IMR-90 (cell line): Measurements from ENCODE around the gene SHISAL2B. TPM values are rescaled to one million over a fixed set of nuclear protein-coding genes. Genes with fewer than 3 reads are reported as not detected.

Source experiments
- ATAC-seq: fragments of 200-7000 bp; cut with Tn5 transposase; 2 replicates; pipeline ENCODE4 v1.9.1; 2020; ENCODE audit warnings: low read depth, mild to moderate bottlenecking, moderate library complexity
- BruUV-seq: library from RNA; stranded (reverse); fragments of 400-500 nt; replicated peaks from 2 replicates; lab custom pipeline; 2021; lab: Mats Ljungman, UMichigan
- CTCF ChIA-PET: fragments of 300-600 bp; formaldehyde crosslinking; extraction: SDS; loops from one replicate; lab custom pipeline; 2021; ENCODE audit warnings: antibody characterized with exemption; lab: Yijun Ruan, JAX
- POLR2A ChIA-PET: fragments of 300-600 bp; sonication (Branson Sonifier 250); formaldehyde crosslinking; loops from one replicate; lab custom pipeline; 2022; ENCODE audit warnings: antibody characterized with exemption; ENCODE audit not compliant: unreplicated experiment; lab: Charles Lee
- DNase-seq: peaks from one replicate; pipeline ENCODE4 v3.0.0; 2013
- H2AFZ ChIP-seq: replicated peaks from 2 replicates; pipeline ENCODE3; 2013; ENCODE audit warnings: low read length, mild to moderate bottlenecking; ENCODE audit not compliant: poor library complexity
- H2AK5ac ChIP-seq: 2 replicates; pipeline ENCODE4 v1.6.1; 2013; ENCODE audit warnings: low read depth, low read length, inconsistent platforms
- H2AK9ac ChIP-seq: replicated peaks from 2 replicates; pipeline ENCODE3; 2013; ENCODE audit warnings: mild to moderate bottlenecking, low read depth, low read length, moderate library complexity; ENCODE audit not compliant: poor library complexity
- H2BK120ac ChIP-seq: 2 replicates; pipeline ENCODE4 v1.6.1; 2013; ENCODE audit warnings: low read depth, low read length, inconsistent platforms
- H2BK15ac ChIP-seq: 3 replicates; pipeline ENCODE4 v1.6.1; 2013; ENCODE audit warnings: low read depth, low read length, inconsistent platforms
- H2BK20ac ChIP-seq: 2 replicates; pipeline ENCODE4 v1.6.1; 2013; ENCODE audit warnings: low read depth, mild to moderate bottlenecking, inconsistent platforms, low read length, moderate library complexity
- H2BK5ac ChIP-seq: 2 replicates; pipeline ENCODE4 v1.6.1; 2013; ENCODE audit warnings: mild to moderate bottlenecking, low read depth, low read length, inconsistent platforms; ENCODE audit not compliant: poor library complexity, severe bottlenecking
- H3K14ac ChIP-seq: replicated peaks from 2 replicates; pipeline ENCODE4 v1.6.1; 2013; ENCODE audit warnings: low read depth, low read length, inconsistent platforms
- H3K18ac ChIP-seq: 2 replicates; pipeline ENCODE4 v1.6.1; 2013; ENCODE audit warnings: low read depth, low read length, control low read depth
- H3K23ac ChIP-seq: 2 replicates; pipeline ENCODE4 v1.6.1; 2013; ENCODE audit warnings: low read depth, low read length, inconsistent platforms
- H3K27ac ChIP-seq: 2 replicates; pipeline ENCODE4 v1.5.1; 2013; ENCODE audit warnings: mild to moderate bottlenecking, control low read depth, low read length; ENCODE audit not compliant: insufficient read depth
- H3K27me3 ChIP-seq: 2 replicates; pipeline ENCODE4 v1.6.1; 2013; ENCODE audit warnings: low read length; ENCODE audit not compliant: control insufficient read depth, insufficient read depth
- H3K36me3 ChIP-seq: 2 replicates; pipeline ENCODE4 v1.6.1; 2013; ENCODE audit warnings: low read length, mixed read lengths; ENCODE audit not compliant: control insufficient read depth, insufficient read depth
- H3K4ac ChIP-seq: 2 replicates; pipeline ENCODE4 v1.6.1; 2013; ENCODE audit warnings: low read depth, low read length, inconsistent platforms
- H3K4me1 ChIP-seq: 2 replicates; pipeline ENCODE4 v1.6.1; 2013; ENCODE audit warnings: low read length, mixed read lengths; ENCODE audit not compliant: control insufficient read depth, insufficient read depth
- H3K4me2 ChIP-seq: 2 replicates; pipeline ENCODE4 v1.6.1; 2013; ENCODE audit warnings: low read depth, mild to moderate bottlenecking, control low read depth, low read length, moderate library complexity
- H3K4me3 ChIP-seq: 2 replicates; pipeline ENCODE4 v1.5.1; 2013; ENCODE audit warnings: low read depth, mild to moderate bottlenecking, control low read depth, low read length, moderate library complexity; ENCODE audit not compliant: insufficient read depth
- H3K56ac ChIP-seq: 2 replicates; pipeline ENCODE4 v1.6.1; 2013; ENCODE audit warnings: low read length, inconsistent platforms; ENCODE audit not compliant: insufficient read depth; ENCODE audit errors: extremely low read depth
- H3K79me1 ChIP-seq, 2 experiments: 2 replicates each; pipeline ENCODE4 v1.6.1; 2013; ENCODE audit warnings: low read length in 2 of 2, inconsistent platforms in 1 of 2, low read depth in 1 of 2
- H3K9ac ChIP-seq: 2 replicates; pipeline ENCODE4 v1.6.1; 2013; ENCODE audit warnings: low read depth, low read length, control low read depth
- H3K9me1 ChIP-seq: 2 replicates; pipeline ENCODE4 v1.6.1; 2013; ENCODE audit warnings: low read length, inconsistent platforms; ENCODE audit not compliant: insufficient read depth
- H3K9me3 ChIP-seq: 2 replicates; pipeline ENCODE4 v1.6.1; 2013; ENCODE audit warnings: low read length; ENCODE audit not compliant: control insufficient read depth, insufficient read depth
- H4K20me1 ChIP-seq: 2 replicates; pipeline ENCODE4 v1.6.1; 2013; ENCODE audit warnings: low read length, inconsistent platforms; ENCODE audit not compliant: insufficient read depth
- H4K5ac ChIP-seq: 2 replicates; pipeline ENCODE4 v1.6.1; 2013; ENCODE audit warnings: mild to moderate bottlenecking, low read depth, low read length, control low read depth
- H4K8ac ChIP-seq, 2 experiments: 2 replicates each; pipeline ENCODE4 v1.6.1; 2013; ENCODE audit warnings: low read depth in 2 of 2, low read length in 2 of 2, control low read depth in 1 of 2, inconsistent platforms in 1 of 2
- H4K91ac ChIP-seq: 2 replicates; pipeline ENCODE4 v1.6.1; 2013; ENCODE audit warnings: low read depth, low read length, inconsistent platforms; ENCODE audit not compliant: insufficient read depth
- BHLHE40 ChIP-seq: fragments of 150-350 bp; IDR thresholded peaks from 2 replicates; pipeline ENCODE4 v1.6.1; 2016; ENCODE audit warnings: mild to moderate bottlenecking, low read depth, low read length
- CEBPB ChIP-seq: IDR thresholded peaks from 2 replicates; pipeline ENCODE4 v1.6.1; 2012; ENCODE audit warnings: low read depth, low read length, improper control_type of control experiment
- whole genome bisulfite sequencing, 2 experiments: methylation state at CpG; one replicate each; pipeline versions ENCODE4 v1.1.5 to v1.1.7; 2013; ENCODE audit warnings: missing lambda C conversion rate in 2 of 2; ENCODE audit not compliant: insufficient read length in 1 of 2; ENCODE audit errors: extremely low coverage in 2 of 2; 5-methylcytosine and 5-hydroxymethylcytosine counted together
- dilution Hi-C: fragments of 300-500 bp; cut with HindIII; formaldehyde crosslinking; loops from one replicate; pipeline ENCODE4 v1.14.3; 2018; ENCODE audit warnings: low sequenced_read_pairs; ENCODE audit not compliant: unreplicated experiment
- in situ Hi-C: fragments of 300-500 bp; cut with MboI; formaldehyde crosslinking; loops from 3 replicates; pipeline ENCODE4 v1.14.3; 2019; ENCODE audit warnings: low sequenced_read_pairs, inconsistent platforms, mixed read lengths
- intact Hi-C: fragments of 100-400 bp; cut with micrococcal nuclease; formaldehyde crosslinking; loops from 2 replicates; pipeline ENCODE4 v1.10.0; 2022
- polyA plus RNA-seq, 3 experiments: library from polyadenylated mRNA; depleted of rRNA; stranded (reverse); fragments of >200 nt; gene quantifications; 2 replicates each; pipeline ENCODE4 v1.2.3, GENCODE V29; 2012; ENCODE audit warnings: low replicate concordance in 1 of 3
- total RNA-seq: library from RNA; depleted of rRNA; stranded (reverse); fragments of >200 nt; gene quantifications from 2 replicates; pipeline ENCODE4 v1.2.3, GENCODE V29; 2012
- TF ChIP-seq, protein P1 (sequence below): conservative IDR thresholded peaks from 2 replicates; pipeline ENCODE4 v1.5.1; 2012; ENCODE audit warnings: mild to moderate bottlenecking, low read depth, low read length, improper control_type of control experiment
- TF ChIP-seq, protein P2 (sequence below): fragments of 150-350 bp; IDR thresholded peaks from 2 replicates; pipeline ENCODE4 v1.6.1; 2016; ENCODE audit warnings: low read depth, mild to moderate bottlenecking, low read length, moderate library complexity, borderline replicate concordance

SHISAL2B gene
- total and polyA plus RNA-seq, 2 of the 4 experiments (the other 2 are of a cell fraction): not detected

DNA sequence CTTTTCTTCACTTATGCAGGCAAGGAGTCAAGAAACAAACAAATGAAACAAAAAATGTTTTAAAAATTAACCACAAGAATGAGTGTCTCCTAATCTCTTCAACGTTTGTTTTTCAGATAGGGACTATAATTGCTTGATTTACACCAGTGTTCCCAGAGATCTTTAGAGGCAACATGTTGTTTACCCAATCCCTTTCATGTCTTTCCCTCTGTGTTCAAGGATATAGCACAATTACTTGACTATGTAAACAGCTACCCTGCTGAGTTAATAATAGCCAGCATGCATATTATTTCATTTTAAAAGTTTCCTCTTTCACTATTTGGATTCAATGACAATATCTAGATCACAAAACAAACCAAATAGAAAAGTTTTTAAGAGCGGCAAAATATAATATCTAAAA, 25.1 kb upstream of the SHISAL2B start:
- no peak overlapping the region for H3K4ac ChIP-seq
- no peaks in the 10 kb centered on the region for H3K9me1 ChIP-seq
- peaks cover 2% of the 10 kb centered on the region for H3K27me3 ChIP-seq
- no peak overlapping the region for H2BK15ac ChIP-seq
- H2BK20ac ChIP-seq: no peak overlapping the region
- intact Hi-C loops: no loop called here
- no peak for TF ChIP-seq CEBPB
- TF ChIP-seq BHLHE40: no peak
- TF ChIP-seq, protein P1, sequence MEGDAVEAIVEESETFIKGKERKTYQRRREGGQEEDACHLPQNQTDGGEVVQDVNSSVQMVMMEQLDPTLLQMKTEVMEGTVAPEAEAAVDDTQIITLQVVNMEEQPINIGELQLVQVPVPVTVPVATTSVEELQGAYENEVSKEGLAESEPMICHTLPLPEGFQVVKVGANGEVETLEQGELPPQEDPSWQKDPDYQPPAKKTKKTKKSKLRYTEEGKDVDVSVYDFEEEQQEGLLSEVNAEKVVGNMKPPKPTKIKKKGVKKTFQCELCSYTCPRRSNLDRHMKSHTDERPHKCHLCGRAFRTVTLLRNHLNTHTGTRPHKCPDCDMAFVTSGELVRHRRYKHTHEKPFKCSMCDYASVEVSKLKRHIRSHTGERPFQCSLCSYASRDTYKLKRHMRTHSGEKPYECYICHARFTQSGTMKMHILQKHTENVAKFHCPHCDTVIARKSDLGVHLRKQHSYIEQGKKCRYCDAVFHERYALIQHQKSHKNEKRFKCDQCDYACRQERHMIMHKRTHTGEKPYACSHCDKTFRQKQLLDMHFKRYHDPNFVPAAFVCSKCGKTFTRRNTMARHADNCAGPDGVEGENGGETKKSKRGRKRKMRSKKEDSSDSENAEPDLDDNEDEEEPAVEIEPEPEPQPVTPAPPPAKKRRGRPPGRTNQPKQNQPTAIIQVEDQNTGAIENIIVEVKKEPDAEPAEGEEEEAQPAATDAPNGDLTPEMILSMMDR: no peak
- TF ChIP-seq, protein P2, sequence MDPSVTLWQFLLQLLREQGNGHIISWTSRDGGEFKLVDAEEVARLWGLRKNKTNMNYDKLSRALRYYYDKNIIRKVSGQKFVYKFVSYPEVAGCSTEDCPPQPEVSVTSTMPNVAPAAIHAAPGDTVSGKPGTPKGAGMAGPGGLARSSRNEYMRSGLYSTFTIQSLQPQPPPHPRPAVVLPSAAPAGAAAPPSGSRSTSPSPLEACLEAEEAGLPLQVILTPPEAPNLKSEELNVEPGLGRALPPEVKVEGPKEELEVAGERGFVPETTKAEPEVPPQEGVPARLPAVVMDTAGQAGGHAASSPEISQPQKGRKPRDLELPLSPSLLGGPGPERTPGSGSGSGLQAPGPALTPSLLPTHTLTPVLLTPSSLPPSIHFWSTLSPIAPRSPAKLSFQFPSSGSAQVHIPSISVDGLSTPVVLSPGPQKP: no peak
- POLR2A ChIA-PET: no interaction called here
- no peak overlapping the region for H3K4me2 ChIP-seq
- H3K14ac ChIP-seq: no peak overlapping the region
- DNase-seq (no peak), ATAC-seq (no peak)
- no peaks in the 10 kb centered on the region for H4K20me1 ChIP-seq
- no peaks in the 10 kb centered on the region for H3K79me1 ChIP-seq
- H4K5ac ChIP-seq: no peak overlapping the region
- H2BK120ac ChIP-seq: no peak overlapping the region
- H2AK9ac ChIP-seq: no peak overlapping the region
- in situ Hi-C loops: no loop called here
- dilution Hi-C loops: no loop called here
- H3K27ac ChIP-seq: no peak overlapping the region
- H3K18ac ChIP-seq: no peak overlapping the region
- no peak overlapping the region for H3K56ac ChIP-seq
- H3K4me1 ChIP-seq: peaks cover 3% of the 10 kb centered on the region; the same call in 1 of the 2 replicates
- 40% methylated on average over 1 of the region's 2 CpGs; no CpG with 5 or more reads in 1 of the 2 experiments for WGBS, 2 experiments
- no peaks in the 10 kb centered on the region for H3K36me3 ChIP-seq
- H3K9ac ChIP-seq: no peak overlapping the region
- H3K23ac ChIP-seq: no peak overlapping the region
- no TSS peak for BruUV-seq
- H2AK5ac ChIP-seq: no peak overlapping the region
- no peak overlapping the region for H2AFZ ChIP-seq
- H4K91ac ChIP-seq: no peak overlapping the region
- H4K8ac ChIP-seq: no peak overlapping the region
- CTCF ChIA-PET: no interaction called here
- no peak overlapping the region for H3K4me3 ChIP-seq
- H3K9me3 ChIP-seq: no peaks in the 10 kb centered on the region
- H2BK5ac ChIP-seq: no peak overlapping the region
